ENCODE results near the gene GMCL1.
"Not testable (repeated sequence)": the region's sequence is repeated elsewhere in the genome, so short reads cannot be mapped to it uniquely, and the experiment has no call there.

The GMCL1 gene

DNA sequence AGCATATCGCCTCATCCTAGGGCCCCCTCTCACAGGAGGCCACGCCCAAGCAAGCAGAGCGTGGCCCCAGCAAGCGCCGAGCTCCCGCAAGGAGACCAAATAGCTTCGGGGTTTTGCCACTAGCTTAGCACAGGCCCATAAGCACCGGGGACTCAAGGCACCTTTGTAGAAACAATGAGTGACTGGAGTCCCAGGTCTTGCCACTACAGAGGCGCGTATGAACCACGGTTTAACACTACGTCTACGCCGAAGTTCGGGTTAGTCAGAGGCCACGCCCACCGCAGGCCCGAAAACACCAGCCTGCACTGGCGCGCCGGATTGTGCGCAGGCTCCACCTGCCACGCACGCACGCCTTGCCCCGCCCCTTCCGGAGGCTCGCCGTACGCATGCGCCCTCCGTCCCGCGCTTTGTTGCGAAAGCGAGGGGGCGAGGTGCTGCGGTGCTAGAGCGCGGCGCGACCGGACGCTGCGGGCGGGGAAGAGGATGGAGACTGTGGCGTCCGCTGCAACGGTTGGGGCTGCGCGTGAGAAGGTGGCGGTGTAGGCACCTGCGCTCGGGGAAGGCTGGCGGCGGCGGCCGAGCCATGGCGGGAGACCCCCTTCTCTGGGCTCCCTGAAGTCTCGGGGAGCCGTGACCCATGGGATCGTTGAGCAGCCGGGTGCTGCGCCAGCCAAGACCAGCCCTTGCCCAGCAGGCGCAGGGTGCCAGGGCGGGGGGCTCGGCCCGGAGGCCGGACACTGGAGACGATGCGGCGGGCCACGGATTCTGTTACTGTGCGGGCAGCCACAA, at the start of gene GMCL1:
GMCL1 (plus strand) TSS at position 405 of the 789 bp plus-strand sequence; CDS start at position 638, 233 bp downstream.
- DNase-seq = peak; percentile 100

- no peak for DNase-seq
Observed at GRCh38 chr2:69780921-69781320, 48.5 kb upstream of the GMCL1 start.

GRCh38 chr2:69781321-69782248, 47.9 kb upstream of the GMCL1 start:
- no peak for DNase-seq

- DNase-seq = no peak
Observed at GRCh38 chr2:69784228-69784627, 45.2 kb upstream of the GMCL1 start.

- no peak for DNase-seq
Observed at GRCh38 chr2:69785358-69785757, 44.1 kb upstream of the GMCL1 start.

DNA sequence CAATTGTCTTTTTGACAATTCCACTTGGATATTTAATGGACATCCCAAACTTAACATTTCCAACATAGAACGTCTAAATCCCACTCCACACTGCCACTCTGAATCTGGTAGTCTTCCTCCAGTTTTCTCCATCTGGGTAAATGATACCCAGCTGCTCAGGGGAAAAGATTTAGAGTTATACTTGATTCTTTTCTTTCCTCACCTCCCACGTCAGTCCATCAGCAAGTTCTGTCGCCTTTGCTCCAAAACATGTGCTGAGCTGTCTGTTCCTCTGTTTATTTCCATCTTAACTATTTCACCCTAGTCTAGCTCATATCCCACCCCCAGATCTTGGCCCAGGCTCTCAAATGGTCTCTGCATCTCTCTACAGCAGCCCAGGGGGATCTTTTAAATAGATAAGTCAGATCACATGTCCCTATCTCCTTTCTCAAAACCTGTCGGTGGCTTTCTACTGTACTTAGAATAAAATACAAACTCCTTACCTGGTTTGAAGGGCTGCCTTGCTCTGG, 43.4 kb upstream of the GMCL1 start:
- DNase-seq = no peak

DNA sequence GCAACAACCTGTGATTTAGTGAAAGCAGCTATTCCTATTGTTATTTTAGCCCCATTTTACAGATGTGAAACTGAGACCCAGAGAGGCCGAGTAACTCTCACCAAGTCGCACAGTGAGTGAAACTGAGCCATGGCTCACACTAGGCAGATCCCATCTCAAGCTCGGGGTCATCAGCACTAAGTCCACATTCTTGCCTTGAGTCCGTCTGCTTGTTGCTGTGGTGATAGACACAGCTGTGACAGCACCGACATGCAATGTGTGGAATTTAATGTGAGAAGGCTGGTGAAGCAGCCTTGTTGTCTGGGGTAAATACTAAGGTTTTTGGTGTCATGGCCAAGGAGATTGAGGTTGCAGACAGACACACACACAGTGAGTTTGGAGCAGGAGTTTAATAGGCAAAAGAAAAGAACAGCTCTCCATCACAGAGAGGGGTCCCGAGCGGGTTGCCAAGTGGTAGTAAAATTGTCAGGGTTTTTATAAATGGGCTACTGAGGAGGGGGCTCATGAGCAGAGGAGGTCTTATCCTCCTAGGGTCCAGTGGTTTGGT, 40.2 kb upstream of the GMCL1 start:
- DNase-seq = no peak

GRCh38 chr2:69789772-69790600, 39.5 kb upstream of the GMCL1 start:
- DNase-seq = no peak

DNA sequence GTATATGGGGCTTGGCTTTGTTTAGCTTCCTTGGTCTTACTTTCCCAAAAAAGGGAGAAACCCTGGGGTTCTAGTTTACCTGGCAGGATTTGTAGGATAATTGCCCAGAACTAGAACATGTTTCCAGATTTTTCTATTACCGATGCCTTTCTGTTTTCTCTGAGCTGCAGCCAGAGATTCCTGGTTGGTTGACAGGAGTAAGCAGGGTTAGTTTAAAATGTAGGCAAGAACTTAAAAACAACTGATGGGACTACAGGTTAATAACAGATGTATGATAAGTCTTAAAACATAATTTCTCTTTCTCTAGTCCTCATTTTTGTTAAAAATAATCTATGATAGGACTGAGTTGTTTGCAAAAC, 38.9 kb upstream of the GMCL1 start:
- DNase-seq = no peak

GRCh38 chr2:69791045-69791444, 38.4 kb upstream of the GMCL1 start:
- DNase-seq = no peak

DNA sequence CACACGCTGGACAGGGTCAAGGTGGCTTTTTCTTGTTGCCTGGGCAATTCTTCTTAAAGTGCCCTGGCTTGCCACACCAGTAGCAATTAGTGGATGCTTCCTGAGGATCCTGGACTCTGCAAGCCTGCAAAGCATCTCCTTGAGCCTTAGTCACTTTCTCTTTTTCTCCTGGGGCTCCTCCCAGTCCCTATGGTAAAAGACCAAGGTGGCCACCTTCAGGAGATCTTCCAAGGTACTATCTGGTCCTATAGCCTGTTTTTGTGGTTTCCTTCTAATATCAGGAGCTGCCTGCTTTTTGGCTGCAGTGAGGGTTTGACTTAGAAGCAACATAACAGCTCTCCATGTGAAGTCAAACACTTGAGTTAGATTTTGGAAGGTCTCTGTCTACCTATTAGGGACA, 33.3 kb upstream of the GMCL1 start:
- no peak for DNase-seq

DNA sequence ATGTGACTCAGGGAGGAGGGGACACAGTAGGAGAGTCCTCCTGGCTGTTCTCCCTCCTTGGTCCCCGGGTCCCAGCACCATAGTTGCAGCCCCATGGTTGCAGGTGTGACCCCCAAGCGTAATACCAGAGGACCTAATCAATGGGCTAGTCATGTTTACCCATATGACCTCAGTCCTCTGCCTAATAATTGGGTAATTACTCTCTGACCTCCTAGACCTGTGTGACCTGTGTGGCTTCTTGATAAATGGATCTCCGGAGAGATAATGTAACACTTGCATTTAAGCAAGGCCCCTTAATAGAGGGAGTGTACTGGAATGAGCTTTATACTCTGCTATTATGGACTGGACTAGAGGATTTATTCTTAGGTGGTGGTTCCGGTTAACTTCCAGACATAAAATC, 32.2 kb upstream of the GMCL1 start:
- DNase-seq = no peak

- no peak for DNase-seq
Observed at GRCh38 chr2:69797836-69798289, 31.6 kb upstream of the GMCL1 start.

- no peak for DNase-seq
Observed at GRCh38 chr2:69798290-69798908, 31.1 kb upstream of the GMCL1 start.

- DNase-seq = no peak
Observed at GRCh38 chr2:69798909-69799526, 30.4 kb upstream of the GMCL1 start.

GRCh38 chr2:69801745-69802290, 27.6 kb upstream of the GMCL1 start:
- DNase-seq = no peak

- DNase-seq = not testable (repeated sequence)
Observed at GRCh38 chr2:69802781-69803367, 26.6 kb upstream of the GMCL1 start.

DNA sequence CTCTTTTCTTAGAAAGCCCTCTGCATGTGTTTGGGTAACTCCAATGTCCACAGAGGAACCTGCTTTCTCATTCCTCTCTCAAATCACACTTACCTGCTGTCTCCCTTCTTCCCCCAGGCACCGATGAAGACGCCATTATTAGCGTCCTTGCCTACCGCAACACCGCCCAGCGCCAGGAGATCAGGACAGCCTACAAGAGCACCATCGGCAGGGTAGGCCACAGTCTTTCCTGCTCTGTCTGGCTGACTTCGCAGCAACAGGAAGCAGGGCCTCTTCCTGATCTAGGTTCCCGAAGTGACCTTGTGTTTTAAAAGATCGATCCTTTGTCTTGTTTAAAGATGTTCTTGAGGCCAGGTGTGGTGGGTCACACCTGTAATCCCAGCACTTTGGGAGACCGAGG, 25.0 kb upstream of the GMCL1 start:
- no peak for DNase-seq

- no peak for DNase-seq
Observed at GRCh38 chr2:69805887-69806286, 23.6 kb upstream of the GMCL1 start.

DNA sequence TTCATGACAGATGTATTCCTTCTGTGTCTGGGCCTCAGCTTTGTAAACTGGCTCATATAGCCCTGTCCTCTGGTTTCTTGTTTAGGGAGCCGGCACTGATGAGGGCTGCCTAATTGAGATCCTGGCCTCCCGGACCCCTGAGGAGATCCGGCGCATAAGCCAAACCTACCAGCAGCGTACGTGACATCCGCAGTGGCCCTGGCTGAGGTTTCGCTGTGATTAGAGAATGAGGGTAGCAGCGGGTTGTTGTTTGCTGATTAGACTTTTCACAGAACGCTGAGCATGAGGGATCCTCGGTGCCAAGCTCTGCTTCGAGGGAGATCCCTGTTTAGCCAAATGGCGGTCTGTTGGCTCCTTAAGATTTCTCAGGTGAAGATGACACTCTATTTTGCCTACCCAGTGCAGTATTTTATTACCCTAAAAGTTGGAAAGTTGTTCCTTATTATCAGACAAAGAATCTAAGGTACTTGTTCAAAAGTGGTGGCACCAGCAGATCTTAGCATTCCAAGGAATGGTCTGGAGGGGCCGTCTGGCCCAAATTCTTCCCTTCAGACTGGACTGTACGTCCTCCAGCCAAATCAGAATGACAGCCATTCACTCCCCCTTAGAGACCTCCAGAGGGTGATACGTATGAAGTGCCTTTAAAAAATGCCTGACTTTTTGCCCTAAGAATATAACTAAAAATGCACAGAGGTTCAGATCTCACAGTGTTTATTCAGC, 21.5 kb upstream of the GMCL1 start:
- DNase-seq = no peak

All from activated effector memory CD4-positive, alpha-beta T cell treated with anti-CD3 and anti-CD28 coated beads, Interleukin-2, amount 50 U/mL, for 16 hours (primary cell).